Stomach smooth muscle (tissue), 2 donors: Measurements from ENCODE around the gene HDGFL3.
A peak's percentile ranks its signal among the peaks of the same experiment; 100 is the strongest.

Experiments used
- H3K27ac ChIP-seq: one replicate; pipeline ENCODE4 v1.7.0; 2013; ENCODE audit warnings: mild to moderate bottlenecking, low read length, inconsistent platforms
- H3K27me3 ChIP-seq, 2 donors: one replicate each; pipeline ENCODE4 v1.7.0; 2013; ENCODE audit warnings: low read length in 2 of 2; ENCODE audit not compliant: insufficient read depth in 2 of 2, control insufficient read depth in 1 of 2
- H3K36me3 ChIP-seq, 2 donors: one replicate each; pipeline ENCODE4 v1.7.0; 2013; ENCODE audit warnings: low read length in 2 of 2; ENCODE audit not compliant: control insufficient read depth in 2 of 2, insufficient read depth in 2 of 2
- H3K4me1 ChIP-seq: one replicate; pipeline ENCODE4 v1.7.0; 2013; ENCODE audit warnings: low read length; ENCODE audit not compliant: control insufficient read depth, insufficient read depth
- H3K4me3 ChIP-seq, 2 donors: one replicate each; pipeline ENCODE4 v1.7.0; 2013; ENCODE audit warnings: low read length in 2 of 2
- H3K9ac ChIP-seq, 2 donors: one replicate each; pipeline ENCODE4 v1.7.0; 2013; ENCODE audit warnings: low read length in 2 of 2, mild to moderate bottlenecking in 1 of 2
- H3K9me3 ChIP-seq, 2 donors: one replicate each; pipeline ENCODE4 v1.7.0; 2013; ENCODE audit warnings: low read length in 2 of 2; ENCODE audit not compliant: control insufficient read depth in 2 of 2
- donor health status: healthy.
- donor health status: Pancreatic carcinoma.

The HDGFL3 gene

DNA sequence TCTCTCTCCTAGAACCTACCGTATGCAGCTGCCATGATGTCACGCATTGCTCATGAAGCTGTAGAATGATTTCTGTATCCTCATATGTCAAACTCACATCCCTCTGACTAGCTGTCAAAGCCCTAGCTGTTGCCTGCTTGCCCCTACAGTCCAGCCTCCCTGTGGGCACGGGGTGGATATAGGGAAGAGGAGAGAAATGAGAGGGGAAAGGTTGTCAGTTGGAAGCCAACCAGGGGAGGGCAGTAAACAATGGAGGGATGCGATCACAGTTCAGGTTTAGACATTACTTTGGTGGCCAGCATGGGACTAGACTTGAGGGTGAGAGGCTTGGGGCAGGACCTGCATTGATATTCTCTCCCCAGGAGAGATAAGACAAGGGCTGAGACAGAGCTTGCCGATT lies 1.7 kb upstream of the HDGFL3 start:
- Histone ChIP-seq H3K27ac (no peak overlapping the region), H3K4me1 (peaks cover 6% of the 10 kb centered on the region), H3K27me3 (peaks cover 2 to 4% of the 10 kb centered on the region in 2 donors), H3K9me3 (no peaks in the 10 kb centered on the region), H3K9ac (no peak overlapping the region), H3K36me3 (no peaks in the 10 kb centered on the region), H3K4me3 (no peak overlapping the region)

DNA sequence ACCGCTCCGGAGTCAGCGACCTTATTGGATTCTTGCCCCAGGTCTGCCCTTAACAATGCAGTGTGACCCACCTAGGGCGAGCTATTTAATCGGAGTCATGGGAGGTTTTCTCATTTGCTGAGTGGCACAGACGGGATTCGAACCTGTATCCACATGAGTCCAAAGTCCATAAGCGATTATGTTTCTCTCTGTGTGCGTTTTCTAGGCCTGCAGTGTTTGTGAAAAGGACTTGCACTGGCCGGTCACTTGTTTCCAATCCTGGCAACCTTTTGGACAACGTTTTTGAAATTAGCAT lies 691 bp upstream of the HDGFL3 start:
- Histone ChIP-seq H3K27ac (peak overlapping the region; percentile 31), H3K9ac (peak overlapping the region; percentile 21 to 62), H3K9me3 (no peaks in the 10 kb centered on the region), H3K36me3 (no peaks in the 10 kb centered on the region), H3K4me1 (peaks cover 9% of the 10 kb centered on the region), H3K4me3 (peak overlapping the region; percentile 48 to 85), H3K27me3 (peaks cover 2 to 4% of the 10 kb centered on the region in 2 donors)

DNA sequence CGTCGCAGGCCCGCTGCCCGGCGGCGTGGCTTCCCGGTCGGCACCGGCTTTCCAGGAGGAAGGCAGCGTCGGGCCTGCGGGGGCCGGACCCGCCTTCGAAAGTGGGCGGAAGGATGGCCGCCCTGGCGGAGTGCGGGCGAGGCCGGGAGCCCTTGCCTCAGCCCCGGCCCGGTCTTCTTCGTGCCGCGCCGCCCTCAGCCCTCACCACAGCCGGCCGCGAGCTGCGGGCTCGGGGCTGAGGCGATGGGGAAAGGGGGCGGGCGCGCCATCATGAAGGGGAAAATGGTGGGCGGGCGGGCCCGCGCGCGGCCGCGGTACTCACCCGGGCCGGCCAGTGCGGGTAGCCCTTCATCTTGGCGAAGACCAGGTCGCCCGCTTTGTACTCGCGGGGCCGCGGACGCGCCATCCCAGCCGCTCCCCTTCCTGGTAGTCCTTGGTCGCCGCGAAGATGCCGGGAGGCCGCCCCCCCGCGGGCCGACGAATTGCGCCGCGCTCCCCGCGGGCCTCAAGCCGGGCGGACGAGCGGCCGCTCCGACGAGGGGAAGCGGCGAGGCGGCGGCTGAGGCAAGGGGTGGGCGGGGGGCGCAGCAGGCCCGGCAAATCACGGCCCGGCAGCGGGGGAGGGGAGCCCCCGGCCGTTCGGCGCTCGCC lies 489 bp downstream of the HDGFL3 start:
- Histone ChIP-seq H3K27me3 (peaks cover 2 to 4% of the 10 kb centered on the region in 2 donors), H3K4me1 (peaks cover 9% of the 10 kb centered on the region), H3K4me3 (peak overlapping the region; percentile 82 to 85), H3K36me3 (no peaks in the 10 kb centered on the region), H3K9me3 (no peaks in the 10 kb centered on the region), H3K9ac (peak overlapping the region; percentile 80 to 84), H3K27ac (peak overlapping the region; percentile 69)

DNA sequence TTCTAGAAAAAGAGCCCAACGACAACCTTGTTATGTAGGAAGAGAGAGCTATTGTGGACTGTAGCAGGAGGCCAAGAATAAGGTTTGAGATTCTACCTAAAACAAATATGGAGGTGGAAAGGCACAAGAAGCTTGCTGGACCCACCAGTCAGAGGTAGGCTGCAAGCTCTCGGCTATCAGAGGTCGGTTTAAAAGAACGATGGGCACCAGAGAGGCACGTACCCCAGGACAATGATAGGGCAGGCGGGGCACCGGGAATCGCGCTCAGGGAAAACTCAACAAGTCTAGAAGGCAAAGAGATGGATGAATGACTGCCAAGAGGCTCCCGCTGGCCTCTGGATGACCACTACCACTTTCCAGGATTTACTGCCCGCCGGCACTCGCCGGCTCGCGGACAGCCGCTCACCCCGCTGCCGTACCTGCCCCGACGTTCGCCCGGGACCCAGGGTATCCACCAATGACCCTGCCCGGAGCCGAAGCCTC lies 1.1 kb downstream of the HDGFL3 start:
- no peaks in the 10 kb centered on the region for H3K36me3 ChIP-seq
- peak overlapping the region; percentile 82 to 85 for H3K4me3 ChIP-seq
- peaks cover 2 to 4% of the 10 kb centered on the region in 2 donors for H3K27me3 ChIP-seq
- H3K4me1 ChIP-seq = peaks cover 9% of the 10 kb centered on the region
- peak overlapping the region; percentile 80 to 84 for H3K9ac ChIP-seq
- H3K9me3 ChIP-seq = no peaks in the 10 kb centered on the region
- peak overlapping the region; percentile 69 for H3K27ac ChIP-seq

DNA sequence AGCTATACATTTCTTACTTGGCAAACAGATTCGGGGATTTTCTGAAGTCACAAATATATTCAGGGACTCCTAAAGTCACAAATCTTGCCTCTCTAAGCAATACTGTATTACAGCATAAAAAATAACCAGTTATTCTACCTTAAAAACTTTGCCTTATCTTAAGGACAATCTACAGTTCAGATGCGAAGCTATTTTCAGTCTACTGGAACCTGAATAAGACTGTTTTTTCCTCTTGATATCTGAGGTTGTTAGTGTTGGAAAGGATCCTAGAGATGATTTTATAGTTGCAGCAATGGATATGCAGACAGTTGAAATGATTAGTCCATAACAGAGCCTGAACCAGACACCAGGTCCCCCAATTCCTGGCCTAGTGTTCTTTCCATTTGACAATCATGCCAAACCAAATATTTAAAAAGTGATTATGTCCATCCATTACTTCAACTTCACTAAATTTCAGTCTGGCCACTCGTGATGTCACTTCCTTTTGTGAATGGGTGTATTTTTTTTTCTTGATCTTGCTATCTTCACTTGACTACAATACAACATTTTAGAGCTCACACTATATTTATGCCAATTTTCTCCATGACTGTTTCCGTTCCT lies 1.8 kb downstream of the HDGFL3 start:
- Histone ChIP-seq H3K4me1 (peaks cover 9% of the 10 kb centered on the region), H3K9me3 (no peaks in the 10 kb centered on the region), H3K4me3 (peak overlapping the region; percentile 82 to 85), H3K9ac (peak overlapping the region in 1 of 2 donors; percentile 84), H3K27ac (no peak overlapping the region), H3K36me3 (no peaks in the 10 kb centered on the region), H3K27me3 (peaks cover 2 to 4% of the 10 kb centered on the region in 2 donors)

DNA sequence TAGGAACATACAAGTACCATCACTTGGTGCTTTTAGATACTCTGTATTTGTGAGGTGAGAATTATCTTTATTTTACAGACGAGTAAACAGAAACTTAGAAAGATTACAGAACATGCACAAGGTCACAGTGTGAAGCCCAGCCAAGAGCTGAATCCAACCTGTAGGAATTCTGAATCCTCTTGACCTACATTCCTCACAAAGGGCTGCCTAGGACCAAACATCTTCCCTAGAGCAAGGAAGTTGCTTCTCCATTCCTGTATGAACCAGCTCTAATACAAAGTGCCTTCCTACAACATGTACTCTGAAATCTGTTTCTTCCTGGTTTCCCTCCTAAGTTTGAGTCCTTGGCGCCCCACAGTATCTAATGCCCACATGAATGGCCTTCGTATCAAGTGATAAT lies 2.9 kb downstream of the HDGFL3 start:
- Histone ChIP-seq H3K36me3 (no peaks in the 10 kb centered on the region), H3K4me1 (peaks cover 9% of the 10 kb centered on the region), H3K9me3 (no peaks in the 10 kb centered on the region), H3K27me3 (peaks cover 2 to 4% of the 10 kb centered on the region in 2 donors), H3K4me3 (peak overlapping the region in 1 of 2 donors; percentile 17), H3K9ac (no peak overlapping the region), H3K27ac (no peak overlapping the region)

DNA sequence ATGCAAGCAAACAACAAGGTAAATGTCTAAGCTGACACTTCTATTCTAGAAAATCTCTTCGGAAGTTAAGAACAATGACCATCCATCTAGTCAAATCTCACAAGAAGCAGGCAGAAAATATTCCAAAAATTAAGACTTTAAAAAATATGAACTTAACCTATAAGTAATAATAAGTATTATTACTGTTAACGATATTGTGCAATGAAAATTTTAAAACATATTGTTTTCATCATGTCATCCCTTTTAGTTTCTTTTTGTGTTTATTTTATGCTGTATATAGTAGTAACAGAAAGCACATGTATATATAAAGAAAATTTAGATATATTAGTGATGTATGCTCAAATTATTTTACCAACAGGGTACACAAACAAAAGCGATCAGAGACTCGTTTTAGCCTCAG lies 4.1 kb downstream of the HDGFL3 start:
- Histone ChIP-seq H3K36me3 (no peaks in the 10 kb centered on the region), H3K9me3 (no peaks in the 10 kb centered on the region), H3K27me3 (no peaks in the 10 kb centered on the region), H3K9ac (no peak overlapping the region), H3K4me3 (no peak overlapping the region), H3K27ac (no peak overlapping the region), H3K4me1 (peaks cover 9% of the 10 kb centered on the region)

DNA sequence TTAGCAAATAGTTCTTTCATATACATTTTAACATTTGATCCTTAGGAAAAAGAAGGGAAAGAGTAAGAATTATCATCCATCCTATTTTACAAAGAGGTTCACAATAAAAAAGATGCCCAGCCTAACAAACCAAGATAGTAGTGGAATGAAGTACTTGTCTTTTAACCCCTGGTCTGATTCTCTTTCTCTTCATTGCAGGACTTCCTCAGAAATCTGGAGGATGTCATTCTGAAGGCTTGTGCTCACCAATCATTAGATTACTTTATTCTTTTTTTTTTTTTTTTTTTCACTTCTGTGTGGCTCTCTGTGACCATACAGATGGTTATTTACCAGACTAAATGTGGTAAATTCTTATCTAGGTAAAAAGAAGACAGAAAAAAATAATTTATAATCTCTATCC lies 7.0 kb downstream of the HDGFL3 start:
- no peaks in the 10 kb centered on the region for H3K9me3 ChIP-seq
- H3K4me3 ChIP-seq = no peak overlapping the region
- peaks cover 3% of the 10 kb centered on the region for H3K4me1 ChIP-seq
- H3K27ac ChIP-seq = no peak overlapping the region
- H3K36me3 ChIP-seq = no peaks in the 10 kb centered on the region
- no peaks in the 10 kb centered on the region for H3K27me3 ChIP-seq
- H3K9ac ChIP-seq = no peak overlapping the region

DNA sequence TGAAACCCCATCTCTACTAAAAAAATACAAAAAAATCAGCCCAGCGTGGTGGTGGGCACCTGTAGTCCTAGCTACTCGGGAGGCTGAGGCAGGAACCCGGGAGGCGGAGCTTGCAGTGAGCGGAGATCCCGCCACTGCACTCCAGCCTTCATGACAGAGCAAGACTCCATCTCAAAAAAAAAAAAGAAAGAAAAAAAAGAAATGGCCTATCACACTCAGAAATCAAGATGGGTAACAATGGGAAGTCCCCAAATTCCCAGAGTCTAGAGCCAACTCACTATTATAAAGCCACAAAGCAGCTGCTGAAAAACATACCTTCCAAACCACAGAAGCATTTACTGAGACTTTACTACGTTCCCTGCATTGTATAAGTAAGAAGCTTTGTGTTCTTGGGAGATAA lies 7.5 kb downstream of the HDGFL3 start:
- Histone ChIP-seq H3K36me3 (no peaks in the 10 kb centered on the region), H3K4me3 (no peak overlapping the region), H3K9ac (no peak overlapping the region), H3K4me1 (peaks cover 3% of the 10 kb centered on the region), H3K27me3 (no peaks in the 10 kb centered on the region), H3K9me3 (no peaks in the 10 kb centered on the region), H3K27ac (no peak overlapping the region)

DNA sequence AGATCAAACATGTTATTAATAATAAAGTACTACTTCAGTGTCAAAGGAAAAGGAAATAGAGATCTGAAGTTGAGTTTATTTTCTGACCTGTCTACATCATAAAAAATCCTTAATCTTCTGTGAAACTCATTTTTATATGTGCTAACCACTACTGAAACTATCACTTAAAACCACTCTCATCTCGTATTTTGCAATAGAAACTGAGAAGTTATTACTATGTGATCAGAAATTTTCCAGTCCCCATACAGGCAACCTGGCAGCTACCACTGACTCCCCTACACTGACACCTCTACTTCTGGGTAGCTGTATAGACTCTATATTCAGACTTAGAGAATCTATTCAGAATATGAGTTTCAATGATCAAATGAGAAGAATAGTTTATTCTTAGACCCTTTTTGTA lies 8.3 kb downstream of the HDGFL3 start:
- Histone ChIP-seq H3K4me1 (peaks cover 3% of the 10 kb centered on the region), H3K27ac (no peak overlapping the region), H3K4me3 (no peak overlapping the region), H3K27me3 (no peaks in the 10 kb centered on the region), H3K9ac (no peak overlapping the region), H3K9me3 (no peaks in the 10 kb centered on the region), H3K36me3 (no peaks in the 10 kb centered on the region)

DNA sequence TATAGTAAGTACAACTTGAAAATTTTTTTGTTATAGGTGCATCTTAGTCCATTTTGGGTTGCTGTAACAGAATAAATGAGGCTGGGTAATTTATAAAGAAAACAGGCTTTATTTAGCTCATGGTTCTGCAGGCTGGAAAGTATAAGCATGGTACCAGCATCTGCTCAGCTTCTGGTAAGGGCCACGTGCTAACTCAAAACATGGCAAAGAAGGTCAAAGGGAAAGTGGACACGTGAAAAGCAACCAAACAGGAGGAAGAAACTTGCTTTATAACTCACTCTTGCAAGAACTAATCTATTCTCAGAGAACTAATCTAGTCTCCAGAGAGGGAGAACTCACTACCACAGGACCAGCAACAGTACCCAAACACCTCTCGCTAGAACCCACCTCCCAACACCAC lies 9.1 kb downstream of the HDGFL3 start:
- H3K9ac ChIP-seq = no peak overlapping the region
- no peak overlapping the region for H3K4me3 ChIP-seq
- no peaks in the 10 kb centered on the region for H3K9me3 ChIP-seq
- no peaks in the 10 kb centered on the region for H3K36me3 ChIP-seq
- H3K4me1 ChIP-seq = no peaks in the 10 kb centered on the region
- no peak overlapping the region for H3K27ac ChIP-seq
- no peaks in the 10 kb centered on the region for H3K27me3 ChIP-seq
